Motor neuron (in vitro differentiated cells): ENCODE results near the gene JAM2. TPM values are rescaled to one million over a fixed set of nuclear protein-coding genes. Genes with fewer than 3 reads are reported as not detected.

Source experiments
- ATAC-seq, 8 experiments: fragments of 200-7000 bp; cut with Tn5 transposase; replicated peaks in 6 of 8; 2 replicates each; pipeline ENCODE4 v1.8.0; 2021; ENCODE audit warnings: mild to moderate bottlenecking in 8 of 8, moderate library complexity in 8 of 8
- H3K27ac ChIP-seq, 2 donors: fragments of 250-450 bp; sonication (Bioruptor Pico); 2 replicates each; pipeline ENCODE4 v1.9.0; 2021; ENCODE audit warnings: antibody characterized with exemption in 2 of 2, mild to moderate bottlenecking in 2 of 2, moderate library complexity in 1 of 2
- H3K4me1 ChIP-seq, 2 donors: fragments of 250-450 bp; sonication (Bioruptor Pico); replicated peaks in 1 of 2; 2 replicates each; pipeline ENCODE4 v1.6.1; 2021; ENCODE audit warnings: antibody characterized with exemption in 2 of 2, mild to moderate bottlenecking in 2 of 2, moderate library complexity in 1 of 2
- H3K4me3 ChIP-seq, 5 donors: fragments of 250-450 bp; sonication (Bioruptor Pico); 2 replicates each; pipeline ENCODE4 v1.9.0; 2021; ENCODE audit warnings: antibody characterized with exemption in 5 of 5, mild to moderate bottlenecking in 5 of 5, moderate library complexity in 4 of 5
- WGBS, 10 experiments: fragments of 450-650 bp; shearing (Covaris generic); methylation state at CpG; one replicate each; pipeline ENCODE4 v1.0.0; 2022; 5-methylcytosine and 5-hydroxymethylcytosine counted together
- in situ Hi-C, 9 experiments: fragments of 400-800 bp; cut with MboI; loops; one replicate each; pipeline ENCODE4 v1.15.0; 2021; ENCODE audit warnings: low sequenced_read_pairs in 9 of 9, low pct_unique_long_range_greater_than_20kb in 2 of 9; ENCODE audit not compliant: unreplicated experiment in 9 of 9
- total RNA-seq, 8 experiments: library from RNA; unstranded; fragments of 300-600 nt; gene quantifications; 2 replicates each; pipeline versions ENCODE4 v1.2.3 to v1.2.4, GENCODE V29; 2022

JAM2 gene
- total RNA-seq, 8 experiments from 2014 or later: 0.51 to 39.7 (median 11.1) TPM

DNA sequence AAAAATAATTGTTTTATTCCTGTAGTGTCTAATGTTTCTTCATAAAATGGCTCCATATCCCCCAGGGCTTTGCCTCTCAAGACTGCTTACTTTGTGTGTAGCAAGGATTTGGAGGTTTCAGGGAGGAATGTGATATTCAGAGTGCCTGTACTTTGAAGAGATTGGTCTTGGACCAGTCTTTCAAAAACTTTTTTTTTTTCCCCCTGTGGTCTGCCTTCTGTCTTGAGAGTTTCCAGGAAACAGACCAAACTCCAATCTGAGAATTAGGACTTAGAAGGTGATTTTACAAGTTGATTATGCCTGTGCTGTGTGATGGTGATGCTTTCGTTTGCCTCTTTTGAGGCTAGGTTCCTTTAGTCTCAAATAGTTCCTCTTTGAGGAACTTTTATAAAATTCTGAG, 121.6 kb downstream of the JAM2 start:
- H3K27ac ChIP-seq: no peak overlapping the region
- H3K4me1 ChIP-seq: no peaks in the 10 kb centered on the region
- in situ Hi-C loops: no loop called here
- ATAC-seq: no peak
- 83 to 100% (median 100%) methylated on average over 1 of the region's 1 CpG; no CpG with 5 or more reads in 5 of the 10 experiments for WGBS, 10 experiments
- H3K4me3 ChIP-seq: no peak overlapping the region

DNA sequence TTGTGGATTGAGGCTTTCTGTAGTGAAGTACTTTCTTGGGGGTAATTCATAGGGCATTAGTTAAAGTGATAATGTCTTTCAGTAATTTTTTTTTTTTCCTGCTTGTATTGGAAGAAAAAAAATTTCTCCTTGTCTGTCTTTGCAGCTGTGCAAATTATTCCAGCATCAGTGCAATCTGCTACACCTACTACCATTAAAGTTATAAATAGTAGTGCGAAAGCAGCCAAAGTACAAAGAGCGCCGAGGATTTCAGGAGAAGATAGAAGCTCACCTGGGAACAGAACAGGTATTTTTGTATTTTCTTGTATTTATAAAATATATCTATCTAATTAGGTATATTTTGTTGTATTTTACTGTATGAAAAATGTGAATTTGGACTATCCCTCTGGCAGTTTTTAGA, 125.0 kb downstream of the JAM2 start:
- no peak overlapping the region for H3K27ac ChIP-seq
- H3K4me1 ChIP-seq: no peaks in the 10 kb centered on the region
- WGBS, 10 experiments: 88 to 100% (median 96%) methylated on average over 3 of the region's 3 CpGs; no CpG with 5 or more reads in 1 of the 10 experiments
- no peak overlapping the region for H3K4me3 ChIP-seq
- ATAC-seq: no peak
- in situ Hi-C loops: no loop called here

Other genes with a start within 250 kb of the JAM2 start
- 10 to 100 TPM; 25.2 to 49.7 (median 35.1) TPM for gene MRPL39, start 31.8 kb upstream of the JAM2 start, total RNA-seq
- 100 to 1,000 TPM; 146 to 302 (median 188) TPM for gene ATP5PF, start 95.6 kb downstream of the JAM2 start, total RNA-seq
- 10 to 100 TPM; 17.4 to 35.8 (median 21.4) TPM for gene GABPA, start 95.7 kb downstream of the JAM2 start, total RNA-seq